NCI-H2029 treated with DMSO at 0.1 percent for 48 hours (cell line): ENCODE measurements around the gene SIK2.
"Not testable (repeated sequence)": the region's sequence is repeated elsewhere in the genome, so short reads cannot be mapped to it uniquely, and the experiment has no call there.

ENCODE experiments used
- DNase-seq: peaks from one replicate; lab custom pipeline; 2025; lab: John Stamatoyannopoulos, UW

Gene SIK2

GRCh38 chr11:111658493-111658892, 56.2 kb downstream of the SIK2 start:
- DNase-seq: not testable (repeated sequence)

GRCh38 chr11:111659201-111660115, 57.2 kb downstream of the SIK2 start:
- DNase-seq: no peak

GRCh38 chr11:111660822-111661221, 58.6 kb downstream of the SIK2 start:
- DNase-seq: no peak

GRCh38 chr11:111663820-111664219, 61.6 kb downstream of the SIK2 start:
- DNase-seq: peak; percentile 48

GRCh38 chr11:111665777-111666176, 63.5 kb downstream of the SIK2 start:
- no peak for DNase-seq

GRCh38 chr11:111668980-111669379, 66.7 kb downstream of the SIK2 start:
- no peak for DNase-seq

- DNase-seq: no peak
Measured at GRCh38 chr11:111671383-111671782, 69.1 kb downstream of the SIK2 start.

- no peak for DNase-seq
Measured at GRCh38 chr11:111672949-111673348, 70.7 kb downstream of the SIK2 start.

- DNase-seq: no peak
Measured at GRCh38 chr11:111674941-111675340, 72.7 kb downstream of the SIK2 start.

- DNase-seq: no peak
Measured at GRCh38 chr11:111675891-111676290, 73.6 kb downstream of the SIK2 start.

- no peak for DNase-seq
Measured at GRCh38 chr11:111676878-111677585, 74.8 kb downstream of the SIK2 start.

- DNase-seq: no peak
Measured at GRCh38 chr11:111680486-111681175, 78.4 kb downstream of the SIK2 start.

- DNase-seq: no peak
Measured at GRCh38 chr11:111683806-111684205, 81.6 kb downstream of the SIK2 start.

- no peak for DNase-seq
Measured at GRCh38 chr11:111684251-111684650, 82.0 kb downstream of the SIK2 start.

GRCh38 chr11:111688013-111688412, 85.8 kb downstream of the SIK2 start:
- DNase-seq: no peak

GRCh38 chr11:111691176-111691575, 88.9 kb downstream of the SIK2 start:
- DNase-seq: no peak

GRCh38 chr11:111691741-111692140, 89.5 kb downstream of the SIK2 start:
- no peak for DNase-seq

- no peak for DNase-seq
Measured at GRCh38 chr11:111693224-111693937, 91.1 kb downstream of the SIK2 start.

GRCh38 chr11:111694851-111695250, 92.6 kb downstream of the SIK2 start:
- DNase-seq: peak; percentile 7

- DNase-seq: no peak
Measured at GRCh38 chr11:111696556-111696955, 94.3 kb downstream of the SIK2 start.

- peak; percentile 22 for DNase-seq
Measured at GRCh38 chr11:111697933-111698371, 95.7 kb downstream of the SIK2 start.
